NCI-H1092 treated with DMSO at 0.1 percent for 48 hours (cell line): ENCODE data around the gene FOSL2.

ENCODE experiments used
- DNase-seq: peaks from one replicate; lab custom pipeline; 2025; lab: John Stamatoyannopoulos, UW

Gene FOSL2

DNA sequence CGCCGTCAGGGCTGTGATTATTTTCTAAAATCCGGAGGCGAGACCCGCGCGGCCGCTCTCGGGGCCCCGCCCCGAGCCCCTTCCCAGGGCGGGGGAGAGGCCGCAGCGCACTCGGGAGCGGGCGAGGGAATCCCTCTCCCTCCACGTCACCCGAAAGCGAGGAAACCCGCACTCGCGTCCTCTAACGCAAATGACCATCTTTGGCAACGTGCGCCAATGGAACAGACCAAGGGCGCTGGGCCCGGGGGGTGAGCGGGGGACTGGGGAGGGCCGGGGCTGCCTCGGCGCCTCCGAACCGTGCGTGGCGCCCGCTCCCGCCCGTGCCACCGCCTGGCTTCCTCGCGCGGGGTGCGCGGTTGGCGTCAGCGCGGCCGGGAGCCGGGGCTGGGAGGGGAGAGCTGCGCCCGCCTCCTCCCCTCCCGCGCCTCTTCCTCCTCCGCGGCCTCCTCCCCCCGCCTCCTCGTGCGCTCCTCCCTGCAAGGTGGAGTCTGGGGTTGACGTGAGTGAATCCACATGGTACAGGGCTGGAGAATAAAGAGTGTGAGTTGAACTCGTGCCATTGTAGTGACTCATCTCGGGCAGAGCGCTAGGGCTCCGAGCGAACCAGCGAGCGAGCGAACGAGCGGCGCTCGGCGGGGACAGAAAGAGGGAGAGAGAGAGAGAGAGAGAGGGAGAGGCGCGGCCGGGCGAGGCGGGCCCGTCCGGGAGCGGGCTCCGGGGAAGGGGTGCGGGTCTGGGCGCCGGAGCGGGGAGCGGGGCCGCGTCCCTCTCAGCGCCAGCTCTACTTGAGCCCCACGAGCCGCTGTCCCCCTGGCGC, at the start of gene FOSL2:
TSS of gene FOSL2 (plus strand) at position 562 of the 817 bp plus-strand sequence. CDS start 863 bp downstream, outside the sequence.
- DNase-seq, result peak; percentile 86

DNA sequence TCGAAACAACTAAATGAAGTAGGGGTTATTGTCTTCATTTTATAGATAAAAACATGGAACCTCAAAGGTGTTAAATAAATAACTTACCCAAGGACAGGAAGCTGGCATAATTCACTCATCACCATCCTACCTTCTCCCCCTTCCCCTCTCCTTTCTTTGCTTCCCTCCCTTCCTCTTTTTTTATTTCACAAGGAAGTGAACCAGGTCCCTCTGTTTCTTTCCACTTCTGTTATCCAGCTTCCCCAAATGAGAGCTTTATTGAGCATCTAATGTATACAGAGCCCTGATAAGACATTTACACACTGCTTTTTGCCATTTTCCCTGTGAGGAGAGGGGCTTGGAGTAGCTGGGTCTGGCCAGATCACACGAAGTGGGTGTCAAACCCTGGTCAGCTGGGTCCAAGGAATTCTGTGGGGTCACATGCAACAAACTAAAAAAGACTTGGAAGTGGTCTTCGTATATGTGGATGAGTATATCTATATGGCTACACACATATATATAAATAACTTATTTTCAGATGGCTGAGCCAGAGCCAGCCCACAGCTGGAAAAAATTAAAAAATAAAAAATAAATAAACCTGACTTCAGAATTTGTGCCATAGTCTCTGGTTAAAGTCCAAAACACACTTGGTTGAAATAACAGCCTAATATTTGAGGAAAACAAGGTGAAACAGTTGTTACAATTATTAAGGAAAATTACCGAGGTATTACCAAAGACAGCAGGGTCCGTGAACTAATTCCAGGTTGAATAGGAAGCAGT, 49.3 kb upstream of the FOSL2 start:
- DNase-seq, result no peak

DNA sequence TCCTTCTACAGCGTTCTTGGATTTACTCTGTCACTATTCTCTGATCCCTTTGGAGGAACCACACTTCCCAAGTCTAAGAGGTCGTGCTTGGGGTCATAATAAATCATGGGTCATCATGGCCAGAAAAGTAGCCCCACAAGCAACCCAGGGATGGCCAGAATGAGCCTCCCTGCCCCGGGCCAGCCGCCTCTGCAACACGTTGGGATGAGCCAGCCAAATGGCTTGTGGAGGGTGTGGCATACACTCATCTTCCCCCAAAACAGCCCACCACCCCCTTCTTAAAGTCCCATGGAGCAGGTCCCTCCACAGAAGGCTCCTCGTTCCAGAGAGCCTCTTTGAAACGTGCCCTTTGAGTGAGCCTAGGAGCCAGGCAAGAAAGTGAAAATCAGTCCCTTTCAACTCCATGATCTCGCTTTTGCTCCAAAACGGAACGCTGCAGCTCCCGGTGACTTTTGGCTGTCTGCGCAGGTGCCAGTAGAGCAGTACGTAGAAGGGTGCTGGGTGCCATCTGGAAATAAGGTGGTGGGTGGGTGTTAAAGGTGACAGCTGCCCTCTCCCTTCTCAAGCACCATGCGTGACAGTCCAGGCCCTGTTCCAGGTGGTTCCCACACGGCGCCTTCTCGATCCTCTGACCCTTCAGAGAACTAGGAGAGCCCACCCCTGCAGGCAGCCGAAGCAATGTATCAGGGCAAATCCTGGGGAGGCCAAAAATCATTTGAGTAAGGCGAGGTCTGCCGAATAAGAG, 48.5 kb upstream of the FOSL2 start:
- no peak for DNase-seq

DNA sequence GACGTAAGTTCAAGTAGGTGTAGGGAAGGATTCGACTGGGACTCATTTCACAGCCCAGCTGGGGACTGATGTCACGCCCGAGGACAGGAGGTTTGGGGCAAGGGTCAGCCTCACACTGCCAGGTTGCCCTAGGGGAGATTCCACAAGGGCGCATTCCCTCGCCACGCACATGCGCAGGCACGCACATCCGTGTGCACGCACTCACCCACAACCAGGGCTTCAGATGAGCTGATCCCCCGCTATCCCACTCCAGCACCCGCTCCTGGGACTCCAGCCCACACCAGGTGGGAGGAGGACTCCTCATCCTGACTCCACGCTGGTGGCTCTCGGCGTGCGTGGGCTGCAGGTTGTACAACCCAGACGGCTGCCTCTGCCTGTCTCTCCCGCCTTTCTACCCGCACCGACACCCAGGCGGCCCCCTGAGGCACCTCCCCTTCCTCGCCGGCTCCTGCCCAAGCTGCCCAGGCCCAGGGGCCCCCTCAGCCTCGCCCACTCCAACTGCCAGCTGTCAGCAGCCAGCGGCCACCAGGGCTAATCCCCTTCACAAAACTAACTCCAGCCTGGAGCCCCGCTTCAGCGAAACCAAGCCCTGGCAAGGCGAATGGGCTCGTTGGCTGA, 47.8 kb upstream of the FOSL2 start:
- DNase-seq, result no peak

DNA sequence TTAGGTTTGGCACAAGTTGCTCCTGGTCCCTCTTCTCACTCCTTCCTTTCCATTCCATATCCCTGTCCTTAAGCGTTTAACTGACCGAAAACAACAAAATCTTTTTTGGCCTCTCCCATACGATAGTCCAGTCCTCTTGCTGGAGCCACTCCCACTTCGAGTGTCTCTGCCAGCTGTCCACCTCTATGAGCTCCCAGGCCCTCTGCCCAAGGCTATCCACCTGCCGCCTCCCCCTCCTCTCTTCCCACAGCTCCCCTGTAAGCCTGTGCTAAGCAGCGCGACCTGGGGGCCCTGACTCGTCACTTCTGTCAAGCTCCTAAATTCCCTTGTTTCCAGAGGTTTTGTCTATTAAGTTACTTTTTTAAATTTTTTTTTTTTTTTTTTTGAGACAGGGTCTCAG, 47.0 kb upstream of the FOSL2 start:
- peak; percentile 23 for DNase-seq

DNA sequence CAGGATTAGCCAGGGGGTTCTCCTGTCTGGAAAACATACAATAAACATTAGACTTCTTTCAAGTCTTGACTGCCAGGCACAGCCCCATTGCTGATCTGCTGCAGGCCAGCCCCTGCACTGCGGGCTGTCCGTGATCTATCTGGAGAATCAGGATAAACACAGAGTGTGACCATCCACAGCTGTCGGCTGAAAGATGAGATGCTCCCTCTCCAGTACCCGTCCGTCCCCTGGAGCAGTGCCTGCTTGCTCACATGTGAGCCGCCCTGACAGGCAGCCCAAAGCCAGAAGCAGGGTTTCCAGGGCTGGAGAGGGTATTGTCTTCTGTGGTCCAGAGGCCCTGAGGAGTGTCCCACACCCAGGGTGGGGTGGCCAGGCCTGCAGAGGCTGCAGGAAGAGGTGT, 46.1 kb upstream of the FOSL2 start:
- DNase-seq, result peak; percentile 4

DNA sequence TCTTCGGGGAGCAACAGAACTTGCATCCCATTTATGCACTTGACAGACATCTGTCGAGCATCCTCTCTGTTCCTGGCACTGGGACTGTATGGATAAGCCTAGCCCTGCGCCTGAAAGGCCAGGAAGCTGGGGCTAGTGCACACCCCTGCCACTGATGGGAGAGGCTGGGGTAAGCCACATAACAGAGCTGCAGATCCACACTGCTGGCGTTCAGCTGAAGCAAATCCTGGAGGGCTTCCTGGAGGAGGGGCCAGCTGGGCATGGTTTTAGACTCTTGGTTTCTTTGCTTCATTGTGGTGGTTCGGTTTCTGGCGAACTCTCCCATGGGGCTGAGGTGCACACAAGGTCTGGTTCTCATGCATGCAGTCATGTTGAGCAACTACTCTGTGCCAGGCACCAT, 45.5 kb upstream of the FOSL2 start:
- DNase-seq, result no peak

DNA sequence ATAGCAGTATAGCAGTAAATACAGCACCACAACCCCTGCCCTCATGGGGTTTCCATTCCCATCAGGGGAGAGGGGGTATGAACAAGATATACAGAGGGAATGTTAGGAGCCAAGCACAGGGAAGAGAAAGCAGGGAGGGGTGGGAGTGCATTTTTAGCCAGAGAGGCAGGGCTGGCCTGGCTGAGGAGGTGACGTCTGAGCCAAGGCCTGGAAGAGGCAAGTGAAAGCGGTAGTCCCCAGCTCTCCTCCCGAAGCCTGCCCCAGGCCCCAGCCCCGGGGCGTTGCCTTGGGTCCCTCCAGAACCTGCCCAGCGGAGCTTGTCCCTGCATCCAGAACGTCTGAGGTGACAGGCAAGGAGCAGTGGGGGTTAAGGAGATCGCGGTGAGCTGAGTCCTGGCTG, 45.1 kb upstream of the FOSL2 start:
- DNase-seq, result no peak

DNA sequence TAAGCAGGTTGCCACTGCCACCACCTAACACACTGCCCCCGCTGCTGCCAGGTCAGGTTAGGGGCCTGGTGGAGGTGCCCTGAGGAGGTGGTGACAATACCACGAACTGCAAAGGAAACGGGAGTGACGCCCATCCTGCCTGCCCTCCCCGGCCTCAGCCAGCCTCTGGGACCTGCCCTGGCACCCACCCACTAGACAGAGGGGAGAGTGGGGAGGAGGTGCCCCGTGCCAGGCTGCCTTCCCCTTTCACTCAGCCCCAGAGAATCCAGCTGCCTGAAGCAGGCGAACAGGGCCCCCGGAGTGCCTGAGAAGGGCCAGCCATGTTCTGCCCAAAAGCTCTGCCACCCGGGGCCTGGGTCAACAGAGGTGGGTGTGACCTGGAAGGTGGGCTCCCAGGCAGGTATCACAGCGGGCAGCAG, 44.5 kb upstream of the FOSL2 start:
- DNase-seq, result no peak

DNA sequence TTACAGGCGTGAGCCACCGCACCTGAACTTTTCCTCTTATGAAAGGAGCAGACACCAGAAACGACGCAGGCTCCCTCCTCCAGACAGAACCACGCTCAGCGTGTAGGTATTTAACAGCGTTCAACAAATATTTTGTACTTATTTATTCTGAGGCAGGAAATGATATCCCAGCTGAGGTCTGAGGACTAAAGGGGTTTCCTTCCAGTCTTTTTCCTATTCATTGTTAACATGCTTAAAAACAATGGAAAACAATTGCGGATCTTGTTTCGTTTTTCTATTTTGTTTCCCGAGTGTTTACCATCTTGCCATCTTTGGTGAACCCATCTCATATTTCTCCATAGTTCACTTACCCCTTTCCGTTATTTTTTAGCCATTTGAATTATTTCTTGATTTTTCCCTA, 43.7 kb upstream of the FOSL2 start:
- DNase-seq, result no peak

DNA sequence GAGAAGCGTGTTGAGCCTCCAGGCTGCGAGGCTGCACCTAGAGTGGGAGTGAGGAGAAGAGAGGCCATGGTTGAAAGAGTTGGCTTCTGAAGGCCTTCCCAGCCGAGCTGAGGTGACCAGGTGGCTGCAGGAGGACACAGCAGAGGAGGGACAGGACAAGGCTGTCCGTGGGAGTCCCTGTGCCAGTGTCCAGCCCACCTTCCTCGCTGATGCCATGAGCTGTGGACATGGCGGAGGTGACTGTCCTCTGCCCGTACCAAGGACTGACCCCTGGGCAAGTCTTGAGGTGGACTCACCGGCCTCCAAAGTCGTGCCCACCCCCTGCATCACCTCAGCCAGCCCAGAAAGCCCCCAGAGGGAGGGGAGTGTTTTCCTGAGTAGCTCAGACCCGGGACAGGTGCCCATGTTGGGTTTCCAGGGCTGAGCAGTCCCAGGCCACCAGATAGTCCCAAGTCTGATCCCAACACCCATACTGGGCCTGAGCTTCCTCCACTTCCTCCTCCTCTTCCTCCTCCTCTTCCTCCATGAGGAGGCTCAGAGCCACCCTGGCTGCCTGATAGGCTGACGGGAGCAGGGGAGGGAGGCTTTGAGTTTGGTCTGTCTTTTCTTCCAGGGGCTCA, 43.0 kb upstream of the FOSL2 start:
- DNase-seq, result no peak

DNA sequence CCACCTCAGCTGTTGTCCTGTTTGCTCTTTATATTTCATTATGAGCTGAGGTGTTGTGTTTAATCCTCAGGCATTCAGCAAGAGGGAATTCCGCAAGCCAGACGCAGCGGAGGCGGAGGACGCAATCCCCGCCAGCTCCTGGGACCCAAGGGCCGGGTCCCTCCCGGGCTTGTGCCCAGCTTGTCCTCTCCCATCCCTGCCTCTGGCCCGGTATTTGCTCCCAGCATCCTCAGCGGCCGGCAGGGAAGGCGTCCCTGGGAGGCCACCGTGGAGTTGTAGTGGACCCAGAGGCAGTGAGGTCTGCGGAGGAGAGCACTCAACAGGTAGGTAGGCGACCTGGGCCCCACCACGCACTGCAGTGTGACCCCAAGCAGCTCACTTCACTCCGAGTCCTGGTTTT, 42.5 kb upstream of the FOSL2 start:
- DNase-seq, result no peak

DNA sequence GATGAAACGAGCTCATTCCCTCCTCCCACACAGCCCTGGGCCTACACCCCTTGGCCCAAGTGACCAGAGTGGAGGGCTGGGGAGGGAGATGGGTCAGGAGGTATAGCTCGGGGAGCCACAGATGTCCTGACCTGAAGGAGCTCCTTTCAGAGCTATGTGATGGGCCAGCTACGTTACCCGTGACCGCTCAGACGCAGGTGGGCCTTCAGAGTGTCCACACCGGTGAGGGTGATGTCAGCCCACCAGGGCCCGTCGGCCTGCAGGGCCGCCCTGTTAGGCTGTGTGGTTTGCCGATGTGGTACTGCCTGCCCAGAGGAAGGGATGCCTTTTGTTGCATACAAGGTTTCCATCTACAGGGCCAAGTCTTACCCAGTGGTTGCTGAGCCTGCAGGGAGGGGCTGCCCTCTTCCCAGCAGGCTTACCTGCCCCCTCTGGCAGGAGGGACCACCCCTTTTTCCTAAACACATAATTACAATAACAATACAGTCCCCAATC, 41.8 kb upstream of the FOSL2 start:
- no peak for DNase-seq

DNA sequence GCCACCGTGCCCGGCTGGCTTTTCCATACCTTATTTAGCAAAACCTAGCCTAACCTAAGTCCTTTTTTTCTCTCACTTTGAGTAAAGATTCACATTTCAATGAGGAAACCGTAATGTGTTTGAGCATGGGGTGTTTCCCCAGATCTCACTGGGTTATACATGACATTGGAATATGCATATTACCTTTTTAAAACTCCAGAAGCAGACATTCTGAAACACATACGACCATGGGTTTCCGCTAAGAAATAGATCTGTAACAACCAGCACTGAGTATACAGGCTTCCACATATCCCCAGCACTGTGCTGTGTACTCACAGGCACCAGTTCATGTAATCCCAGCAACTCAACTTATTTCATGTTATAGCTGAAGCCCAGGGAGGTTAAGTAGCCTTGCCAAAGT, 41.0 kb upstream of the FOSL2 start:
- DNase-seq, result no peak

DNA sequence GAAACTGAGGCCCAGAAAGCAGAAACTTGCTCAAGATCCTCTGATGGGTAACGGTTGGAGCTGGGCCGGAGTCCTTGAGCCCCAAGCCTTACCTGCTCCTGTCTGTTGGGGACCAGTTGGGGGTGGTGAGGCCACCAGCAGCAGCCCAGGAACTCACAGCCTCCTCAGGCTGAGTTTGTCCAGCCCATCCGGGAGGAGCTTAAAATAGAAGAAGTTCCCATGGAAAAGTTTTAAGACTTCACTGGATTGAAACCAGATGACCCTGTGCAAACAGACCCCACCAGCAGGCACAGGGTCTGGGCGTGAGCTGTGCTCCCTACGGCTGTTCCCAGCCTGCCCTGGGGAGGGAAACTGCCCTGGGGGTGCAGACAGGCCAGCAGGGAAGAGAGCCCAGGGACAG, 40.6 kb upstream of the FOSL2 start:
- DNase-seq, result no peak

DNA sequence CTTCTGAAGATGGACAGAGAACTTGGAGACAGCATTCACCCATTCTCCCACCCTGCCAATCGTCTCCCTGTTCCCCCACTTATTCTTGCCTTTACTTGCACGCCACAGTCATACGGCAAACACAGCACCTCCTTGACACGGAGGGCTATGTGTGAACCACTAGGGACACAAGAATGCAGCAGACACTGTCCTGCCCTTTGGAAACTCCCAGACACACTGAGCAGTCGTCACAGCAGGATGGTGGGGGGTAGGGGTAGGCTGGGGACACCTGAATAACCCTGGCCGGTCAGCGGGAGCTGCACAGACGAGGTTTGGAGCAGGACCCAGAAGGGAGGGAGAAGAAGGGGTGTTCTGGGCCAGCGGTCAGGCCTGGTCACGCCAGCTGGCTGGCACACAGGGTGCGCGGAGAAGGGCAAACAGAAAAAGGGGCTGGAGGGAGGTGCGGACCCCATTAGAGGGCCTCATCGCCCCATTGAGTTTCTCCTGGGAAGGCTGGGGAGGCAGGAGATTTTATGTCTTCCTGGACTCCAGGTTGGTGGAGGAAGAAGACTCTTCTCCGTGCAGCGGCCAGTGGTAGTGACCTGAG, 40.0 kb upstream of the FOSL2 start:
- DNase-seq, result no peak

DNA sequence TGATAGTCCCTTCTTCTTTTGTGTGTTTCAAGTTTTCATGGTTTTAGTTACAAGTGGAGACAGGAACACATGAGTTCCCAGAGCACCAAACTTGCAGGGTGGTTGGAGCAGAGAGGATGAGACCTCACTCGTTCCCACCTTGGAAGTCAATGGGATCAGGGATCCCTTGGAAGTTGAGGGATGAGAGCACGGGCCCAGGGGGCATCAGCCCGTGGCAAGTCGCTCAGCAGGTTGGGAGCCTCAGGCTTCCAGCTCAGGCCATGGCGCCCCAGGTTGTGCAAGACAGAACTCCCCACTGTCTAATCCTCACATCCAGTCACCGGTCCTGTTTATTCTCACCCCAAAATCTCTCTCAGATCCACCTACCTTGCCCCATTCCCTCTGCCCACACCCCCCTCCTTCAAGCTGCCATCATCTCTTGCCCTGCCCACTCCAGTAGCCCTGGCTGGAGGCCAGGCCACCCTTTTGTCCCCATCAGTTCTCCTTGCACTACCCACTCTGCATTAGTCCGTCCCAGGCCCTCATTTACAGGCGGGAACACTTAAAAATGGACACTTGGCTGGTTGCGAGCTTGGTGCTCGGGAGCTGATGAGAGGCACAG, 37.6 kb upstream of the FOSL2 start:
- DNase-seq, result no peak

DNA sequence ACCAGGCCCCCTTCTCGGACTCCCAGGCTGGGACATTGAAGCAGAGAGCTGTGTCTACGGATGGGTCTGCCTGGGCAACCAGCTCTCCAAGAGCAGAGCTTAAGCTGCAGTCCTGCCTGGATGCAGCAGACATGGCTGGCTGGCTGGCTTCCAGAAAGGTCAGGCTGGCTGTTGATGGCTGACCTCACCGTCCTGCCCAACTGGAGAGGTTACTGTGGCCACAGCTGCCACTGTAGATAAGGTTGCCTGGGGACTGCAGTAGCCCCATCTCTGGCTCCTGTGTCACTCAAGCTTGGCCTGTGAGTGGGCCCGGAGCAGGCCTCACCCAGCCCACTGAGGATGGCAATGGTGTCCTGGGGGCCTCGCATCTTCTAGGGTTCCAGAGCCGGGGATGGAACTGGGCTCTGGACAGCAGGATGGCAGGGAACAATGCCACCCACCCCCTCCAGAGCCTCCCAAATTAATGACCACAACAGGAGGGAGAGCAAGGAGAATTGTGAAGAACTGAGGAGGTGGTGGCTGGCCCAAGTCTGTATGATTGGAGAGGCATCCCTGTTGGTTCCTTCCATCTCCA, 37.0 kb upstream of the FOSL2 start:
- no peak for DNase-seq

DNA sequence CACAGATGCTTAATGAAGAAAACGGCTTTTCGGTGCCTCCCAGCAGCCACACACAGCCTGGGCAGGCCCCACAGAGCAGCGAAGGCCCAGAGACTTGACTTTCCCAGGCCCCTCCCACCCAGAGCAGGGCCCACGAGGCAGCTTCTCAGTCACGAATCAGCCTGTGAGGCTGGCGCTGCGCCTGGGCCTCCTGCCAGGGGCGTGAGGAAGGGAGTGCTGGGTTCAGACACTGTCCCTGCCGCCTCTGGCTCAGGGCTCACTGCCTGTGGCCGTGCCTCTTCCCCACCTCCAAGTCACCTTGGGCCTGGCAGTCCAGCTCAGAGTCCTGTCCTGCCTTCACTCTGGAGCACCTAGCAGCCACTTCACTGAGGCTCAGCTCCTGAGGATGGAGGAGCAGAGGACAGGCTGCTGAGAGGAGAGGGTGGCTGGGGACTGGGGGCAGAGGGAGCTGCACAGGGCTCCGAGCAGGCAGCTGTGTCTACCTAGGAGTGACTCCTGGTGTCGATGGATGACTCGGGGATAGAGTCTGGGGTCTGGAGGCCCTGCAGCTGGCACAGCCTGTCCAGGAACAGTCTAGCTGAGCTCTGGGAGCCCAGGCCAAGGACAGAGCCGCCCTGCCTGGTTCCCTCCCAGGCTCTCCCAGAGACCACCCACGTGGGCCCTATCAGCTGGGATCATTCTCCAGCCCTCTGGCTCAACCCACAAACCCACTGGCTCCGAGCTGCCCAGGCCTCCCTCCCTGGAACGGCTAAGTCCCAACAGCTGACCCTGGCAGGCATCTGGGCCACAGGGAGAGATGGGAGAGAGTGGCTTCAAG, 36.4 kb upstream of the FOSL2 start:
- DNase-seq, result peak; percentile 62

DNA sequence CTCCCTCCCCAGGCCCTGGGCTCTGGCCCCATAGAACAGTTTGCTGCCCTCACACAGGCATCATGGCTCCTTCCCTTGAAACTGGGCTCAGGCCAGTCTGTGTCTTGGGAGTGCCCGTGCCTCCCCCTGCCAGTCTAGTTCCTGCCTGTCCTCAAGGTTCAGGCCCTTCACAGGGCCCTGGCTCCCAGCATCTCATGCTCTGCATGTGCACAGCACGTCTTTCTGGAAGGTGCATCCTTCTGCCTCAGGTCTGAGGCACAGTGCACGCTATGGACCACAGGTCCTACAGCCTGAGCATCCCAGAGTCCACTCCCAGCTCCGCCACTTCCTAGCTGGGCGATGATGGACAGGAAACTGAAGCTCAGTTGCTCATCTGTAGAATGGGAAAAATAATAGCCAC, 35.6 kb upstream of the FOSL2 start:
- DNase-seq, result no peak
